ENCODE results near the gene VAV2.

Gene VAV2

GRCh38 chr9:133813749-133814585 is 178.2 kb downstream of the VAV2 start:
- DNase-seq (ENCODE audit: low read depth): no peak

GRCh38 chr9:133812941-133813748 is 179.0 kb downstream of the VAV2 start:
- no peak for DNase-seq (ENCODE audit: low read depth)

- no peak for DNase-seq (ENCODE audit: low read depth)
Observed at GRCh38 chr9:133812077-133812868, 179.9 kb downstream of the VAV2 start.

- DNase-seq (ENCODE audit: low read depth): no peak
Observed at GRCh38 chr9:133811471-133811870, 180.7 kb downstream of the VAV2 start.

GRCh38 chr9:133810556-133811195 is 181.4 kb downstream of the VAV2 start:
- DNase-seq (ENCODE audit: low read depth): no peak

- DNase-seq (ENCODE audit: low read depth): no peak
Observed at GRCh38 chr9:133809335-133809734, 182.8 kb downstream of the VAV2 start.

GRCh38 chr9:133807818-133808217 is 184.3 kb downstream of the VAV2 start:
- no peak for DNase-seq (ENCODE audit: low read depth)

- no peak for DNase-seq (ENCODE audit: low read depth)
Observed at GRCh38 chr9:133807037-133807436, 185.1 kb downstream of the VAV2 start.

GRCh38 chr9:133806623-133807010 is 185.5 kb downstream of the VAV2 start:
- DNase-seq (ENCODE audit: low read depth): no peak

- DNase-seq (ENCODE audit: low read depth): no peak
Observed at GRCh38 chr9:133805876-133806622, 186.1 kb downstream of the VAV2 start.

- no peak for DNase-seq (ENCODE audit: low read depth)
Observed at GRCh38 chr9:133804199-133804598, 187.9 kb downstream of the VAV2 start.

GRCh38 chr9:133803745-133804144 is 188.4 kb downstream of the VAV2 start:
- no peak for DNase-seq (ENCODE audit: low read depth)

- no peak for DNase-seq (ENCODE audit: low read depth)
Observed at GRCh38 chr9:133803028-133803585, 189.0 kb downstream of the VAV2 start.

GRCh38 chr9:133801739-133802138 is 190.4 kb downstream of the VAV2 start:
- DNase-seq (ENCODE audit: low read depth): no peak

GRCh38 chr9:133800266-133800665 is 191.9 kb downstream of the VAV2 start:
- no peak for DNase-seq (ENCODE audit: low read depth)

GRCh38 chr9:133799716-133800115 is 192.4 kb downstream of the VAV2 start:
- DNase-seq (ENCODE audit: low read depth): no peak

- no peak for DNase-seq (ENCODE audit: low read depth)
Observed at GRCh38 chr9:133799106-133799505, 193.0 kb downstream of the VAV2 start.

- no peak for DNase-seq (ENCODE audit: low read depth)
Observed at GRCh38 chr9:133798160-133798559, 194.0 kb downstream of the VAV2 start.

- DNase-seq (ENCODE audit: low read depth): no peak
Observed at GRCh38 chr9:133797406-133798105, 194.6 kb downstream of the VAV2 start.

- DNase-seq (ENCODE audit: low read depth): no peak
Observed at GRCh38 chr9:133796562-133796961, 195.6 kb downstream of the VAV2 start.
